Gastroesophageal sphincter (tissue), 4 donors: ENCODE data around the gene SMYD2. TPM values are rescaled to one million over a fixed set of nuclear protein-coding genes. Genes with fewer than 3 reads are reported as not detected.

Experiments used
- ATAC-seq: fragments of 150-250 bp; one replicate; pipeline ENCODE4 v1.9.1; 2016; ENCODE audit warnings: mild to moderate bottlenecking, moderate library complexity
- H3K27ac ChIP-seq, 4 donors: fragments of 200-600 bp; sonication (generic) in 3 of 4; 1 replicate in 3 of 4; 2 replicates in 1 of 4; pipeline ENCODE4 v1.5.1; 2016 to 2019
- H3K27me3 ChIP-seq: fragments of 200-600 bp; sonication (generic); one replicate; pipeline ENCODE4 v1.5.1; 2019
- H3K36me3 ChIP-seq, 2 donors: fragments of 200-600 bp; sonication (generic); one replicate each; pipeline ENCODE4 v1.5.1; 2019; ENCODE audit warnings: control low read depth in 1 of 2
- H3K4me1 ChIP-seq, 3 donors: fragments of 200-600 bp; sonication (generic); 1 replicate in 2 of 3; 2 replicates in 1 of 3; pipeline ENCODE4 v1.5.1; 2016 to 2019; ENCODE audit warnings: control low read depth in 2 of 3
- H3K4me3 ChIP-seq, 2 donors: fragments of 200-600 bp; sonication (generic); one replicate each; pipeline ENCODE4 v1.5.1; 2019; ENCODE audit warnings: mild to moderate bottlenecking in 1 of 2, moderate library complexity in 1 of 2
- H3K9me3 ChIP-seq, 3 donors: fragments of 200-600 bp; sonication (generic); one replicate each; pipeline ENCODE4 v1.5.1; 2017 to 2019; ENCODE audit warnings: control low read depth in 2 of 3
- CTCF ChIP-seq, 4 experiments: fragments of 200-600 bp in 2 of 4; fragments of 450-650 bp in 2 of 4; sonication (generic) in 1 of 4; IDR thresholded peaks; one replicate each; pipeline ENCODE4 v1.5.1; 2017 to 2019; ENCODE audit warnings: antibody characterized with exemption in 4 of 4, mild to moderate bottlenecking in 2 of 4, moderate library complexity in 2 of 4
- EP300 ChIP-seq: sonication (generic); formaldehyde crosslinking; IDR thresholded peaks from one replicate; pipeline ENCODE4 v1.6.1; 2017; ENCODE audit warnings: antibody characterized with exemption, mild to moderate bottlenecking
- POLR2A ChIP-seq, 2 donors: fragments of 450-650 bp; IDR thresholded peaks; one replicate each; pipeline ENCODE4 v1.6.1; 2017; ENCODE audit warnings: antibody characterized with exemption in 2 of 2, mild to moderate bottlenecking in 2 of 2, moderate library complexity in 1 of 2
- POLR2AphosphoS5 ChIP-seq: sonication (generic); formaldehyde crosslinking; IDR thresholded peaks from one replicate; pipeline ENCODE4 v1.6.1; 2017; ENCODE audit warnings: antibody characterized with exemption
- WGBS, 2 donors: methylation state at CpG; one replicate each; pipeline ENCODE4 v1.1.5; 2018; ENCODE audit warnings: low coverage in 1 of 2; 5-methylcytosine and 5-hydroxymethylcytosine counted together
- total RNA-seq, 4 donors: library from RNA; depleted of rRNA; stranded (reverse); fragments of >200 nt; gene quantifications; one replicate each; pipeline ENCODE4 v1.1.0, GENCODE V29; 2016

SMYD2 gene
- total RNA-seq, 4 donors from 2014 or later, result 12.0 to 30.3 (median 20.5) TPM

GRCh38 chr1:214338212-214338611 lies 57.3 kb downstream of the SMYD2 start:
- no peaks in the 10 kb centered on the region for H3K36me3 ChIP-seq
- peaks cover 6 to 31% (median 17%) of the 10 kb centered on the region in 3 donors for H3K4me1 ChIP-seq
- WGBS, 2 donors, result 19 to 26% methylated on average over 4 of the region's 4 CpGs
- TF ChIP-seq POLR2A (IDR thresholded peaks at IDR 0.05) (no peak), CTCF (IDR thresholded peaks at IDR 0.05) (no peak), POLR2AphosphoS5 (no peak), EP300 (no peak)
- H3K27me3 ChIP-seq, result no peaks in the 10 kb centered on the region
- no peak for ATAC-seq
- no peak overlapping the region for H3K4me3 ChIP-seq
- H3K9me3 ChIP-seq, result no peaks in the 10 kb centered on the region
- peak overlapping the region; percentile 73 to 93 (median 82) for H3K27ac ChIP-seq

GRCh38 chr1:214341459-214341858 lies 60.5 kb downstream of the SMYD2 start:
- Histone ChIP-seq H3K9me3 (no peaks in the 10 kb centered on the region), H3K4me1 (peaks cover 6 to 24% (median 11%) of the 10 kb centered on the region in 3 donors), H3K27me3 (no peaks in the 10 kb centered on the region), H3K27ac (peak overlapping the region in 1 of 4 donors; percentile 24), H3K4me3 (no peak overlapping the region), H3K36me3 (peaks cover 0 to 13% of the 10 kb centered on the region in 2 donors)
- no peak for TF ChIP-seq EP300
- TF ChIP-seq POLR2A (IDR thresholded peaks at IDR 0.05), result no peak
- no peak for TF ChIP-seq POLR2AphosphoS5
- no peak for TF ChIP-seq CTCF (IDR thresholded peaks at IDR 0.05)
- no peak for ATAC-seq
- 80 to 100% methylated on average over 1 to 2 of the region's 3 CpGs for WGBS, 2 donors

DNA sequence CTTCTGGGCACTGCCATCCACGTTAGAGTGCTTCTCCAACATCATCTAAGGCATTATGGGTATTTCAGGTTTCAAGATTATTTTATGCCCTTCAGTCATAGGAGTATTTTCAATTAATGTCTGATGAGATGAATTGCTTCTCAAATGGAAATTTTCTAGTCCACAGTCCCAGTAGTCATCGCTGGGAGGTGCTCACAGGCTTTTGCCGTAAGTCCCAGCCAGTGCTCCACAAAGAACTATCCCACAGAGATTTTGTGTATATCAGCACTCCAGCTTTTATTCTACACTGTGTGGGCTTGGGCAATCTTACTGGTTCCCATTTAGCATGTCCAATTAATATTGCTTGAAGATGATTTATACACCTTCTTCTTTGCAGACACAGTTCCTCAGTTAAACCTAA lies 61.0 kb downstream of the SMYD2 start:
- Histone ChIP-seq H3K27me3 (no peaks in the 10 kb centered on the region), H3K36me3 (peaks cover 0 to 18% of the 10 kb centered on the region in 2 donors), H3K4me3 (no peak overlapping the region), H3K9me3 (no peaks in the 10 kb centered on the region), H3K4me1 (peaks cover 6 to 19% (median 10%) of the 10 kb centered on the region in 3 donors), H3K27ac (peak overlapping the region in 1 of 4 donors; percentile 24)
- TF ChIP-seq EP300 (no peak), POLR2AphosphoS5 (no peak), CTCF (IDR thresholded peaks at IDR 0.05) (no peak), POLR2A (IDR thresholded peaks at IDR 0.05) (no peak)
- 87 to 100% methylated on average over 2 to 3 of the region's 3 CpGs for WGBS, 2 donors
- no peak for ATAC-seq

DNA sequence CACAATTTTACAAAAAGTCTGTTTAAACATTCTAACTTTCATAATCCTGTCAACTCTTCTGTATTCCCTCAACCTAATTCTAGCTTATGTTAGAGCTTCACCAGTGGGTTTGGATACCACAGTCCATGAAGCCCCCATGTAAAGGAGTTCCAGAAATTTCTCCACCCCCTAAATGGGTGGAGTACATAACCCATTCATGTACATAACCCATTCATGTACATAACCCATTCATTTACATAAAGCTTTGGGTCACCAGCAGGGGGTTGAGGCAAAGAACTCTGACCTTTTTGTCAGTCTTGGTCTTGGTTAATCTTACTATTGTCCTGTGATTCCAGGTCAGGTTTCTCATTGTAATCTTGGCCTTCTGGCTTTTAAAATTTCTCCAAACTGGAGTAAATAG lies 61.6 kb downstream of the SMYD2 start:
- Histone ChIP-seq H3K4me1 (peaks cover 4 to 13% (median 6%) of the 10 kb centered on the region in 3 donors), H3K4me3 (no peak overlapping the region), H3K9me3 (no peaks in the 10 kb centered on the region), H3K27ac (no peak overlapping the region), H3K36me3 (peaks cover 0 to 23% of the 10 kb centered on the region in 2 donors), H3K27me3 (no peaks in the 10 kb centered on the region)
- TF ChIP-seq POLR2A (IDR thresholded peaks at IDR 0.05) (no peak), CTCF (IDR thresholded peaks at IDR 0.05) (no peak), EP300 (no peak), POLR2AphosphoS5 (no peak)
- no peak for ATAC-seq

GRCh38 chr1:214344897-214345296 lies 63.9 kb downstream of the SMYD2 start:
- no peak overlapping the region for H3K27ac ChIP-seq
- H3K36me3 ChIP-seq, result peaks cover 3 to 34% of the 10 kb centered on the region in 2 donors
- no peaks in the 10 kb centered on the region for H3K9me3 ChIP-seq
- no peaks in the 10 kb centered on the region for H3K4me1 ChIP-seq
- no peak for TF ChIP-seq CTCF (IDR thresholded peaks at IDR 0.05)
- no peak for TF ChIP-seq POLR2A (IDR thresholded peaks at IDR 0.05)
- TF ChIP-seq POLR2AphosphoS5, result no peak
- TF ChIP-seq EP300, result no peak
- no peak for ATAC-seq
- H3K4me3 ChIP-seq, result no peak overlapping the region
- H3K27me3 ChIP-seq, result no peaks in the 10 kb centered on the region
